ENCODE measurements around the gene CHCHD3.

CHCHD3 gene

GRCh38 chr7:132797152-132797551, 284.7 kb downstream of the CHCHD3 start:
- no peak for DNase-seq

- no peak for DNase-seq
These were observed 288.4 kb downstream of the CHCHD3 start for GRCh38 chr7:132793474-132793873.

GRCh38 chr7:132791036-132791435, 290.9 kb downstream of the CHCHD3 start:
- no peak for DNase-seq

DNA sequence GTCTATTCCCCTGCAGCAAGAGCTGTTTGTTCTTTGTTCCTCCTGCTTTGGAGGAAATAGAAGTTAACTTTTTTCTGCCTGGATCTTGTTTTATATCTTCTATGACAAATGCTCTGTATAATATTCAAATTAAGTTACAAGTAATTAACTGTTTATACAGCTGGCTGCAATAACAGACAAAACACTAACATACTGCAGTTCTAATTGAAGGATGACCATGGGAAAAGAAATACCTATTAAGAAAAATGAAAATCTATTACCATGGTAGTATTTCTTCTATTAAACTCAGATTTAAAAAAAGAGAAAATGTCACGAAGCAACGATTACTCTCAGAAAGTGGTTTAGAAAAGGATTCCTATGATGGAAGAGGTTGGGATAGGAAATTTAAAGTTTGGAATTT, 291.8 kb downstream of the CHCHD3 start:
- DNase-seq: no peak

- DNase-seq: no peak
These were observed 292.6 kb downstream of the CHCHD3 start for GRCh38 chr7:132789281-132789680.

DNA sequence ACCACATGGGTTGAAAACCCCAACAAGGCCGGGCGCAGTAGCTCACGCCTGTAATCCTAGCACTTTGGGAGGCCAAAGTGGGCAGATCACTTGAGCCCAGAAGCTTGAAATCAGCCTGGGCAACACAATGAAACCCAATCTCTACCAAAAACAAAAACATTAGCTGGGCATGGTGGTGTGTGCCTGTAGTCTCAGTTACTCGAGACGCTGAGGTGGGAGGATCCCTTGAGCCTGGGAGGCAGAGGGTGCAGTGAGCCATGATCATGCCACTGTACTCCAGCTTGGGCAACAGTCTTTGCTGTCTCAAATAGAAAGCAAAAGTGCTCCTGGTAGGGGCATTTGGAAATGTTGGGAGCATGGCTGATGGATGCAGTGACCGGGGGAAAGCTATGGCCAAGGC, 296.0 kb downstream of the CHCHD3 start:
- DNase-seq: no peak

- no peak for DNase-seq
These were observed 297.5 kb downstream of the CHCHD3 start for GRCh38 chr7:132784406-132784805.

- DNase-seq: no peak
These were observed 298.1 kb downstream of the CHCHD3 start for GRCh38 chr7:132783824-132784223.

GRCh38 chr7:132782777-132783640, 298.9 kb downstream of the CHCHD3 start:
- DNase-seq: no peak

DNA sequence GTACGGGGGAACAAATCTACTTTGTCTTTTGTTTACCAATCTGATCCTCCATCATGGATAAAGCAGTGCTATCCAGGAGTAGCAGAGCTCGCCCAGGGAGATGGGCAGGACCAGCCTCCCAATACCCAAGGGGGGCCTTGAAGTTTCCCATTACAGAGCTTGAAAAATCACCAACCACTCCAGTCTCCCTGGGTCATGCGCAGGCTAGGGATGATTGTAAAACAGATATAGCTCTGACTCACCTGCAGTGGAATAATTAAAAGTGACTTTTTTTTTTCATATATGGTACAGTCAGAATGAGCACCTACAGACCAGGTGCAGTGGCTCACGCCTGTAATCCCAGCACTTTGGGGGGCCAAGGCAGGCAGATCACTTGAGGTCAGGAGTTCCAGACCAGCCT, 301.1 kb downstream of the CHCHD3 start:
- DNase-seq: no peak

DNA sequence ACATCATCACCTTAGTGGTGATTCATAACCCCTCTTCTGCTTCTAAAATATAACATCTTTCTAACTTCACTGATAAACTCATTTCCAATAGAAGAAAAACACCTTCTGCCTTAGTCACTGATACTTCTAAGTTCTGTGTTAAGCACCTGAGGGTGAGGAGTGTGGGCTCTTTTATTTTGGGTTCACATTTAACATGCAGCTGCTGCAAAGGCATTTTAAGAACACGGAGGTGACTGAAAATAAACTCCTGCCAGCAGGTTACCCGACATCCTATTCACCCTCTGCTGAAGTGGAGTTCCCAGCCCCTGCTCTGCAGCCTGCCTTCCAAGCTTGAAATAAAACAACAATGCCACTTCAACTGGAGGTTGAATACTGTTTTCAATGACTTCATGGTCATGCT, 302.7 kb downstream of the CHCHD3 start:
- no peak for DNase-seq

GRCh38 chr7:132778761-132779160, 303.1 kb downstream of the CHCHD3 start:
- DNase-seq: no peak

GRCh38 chr7:132777956-132778355, 303.9 kb downstream of the CHCHD3 start:
- no peak for DNase-seq

DNA sequence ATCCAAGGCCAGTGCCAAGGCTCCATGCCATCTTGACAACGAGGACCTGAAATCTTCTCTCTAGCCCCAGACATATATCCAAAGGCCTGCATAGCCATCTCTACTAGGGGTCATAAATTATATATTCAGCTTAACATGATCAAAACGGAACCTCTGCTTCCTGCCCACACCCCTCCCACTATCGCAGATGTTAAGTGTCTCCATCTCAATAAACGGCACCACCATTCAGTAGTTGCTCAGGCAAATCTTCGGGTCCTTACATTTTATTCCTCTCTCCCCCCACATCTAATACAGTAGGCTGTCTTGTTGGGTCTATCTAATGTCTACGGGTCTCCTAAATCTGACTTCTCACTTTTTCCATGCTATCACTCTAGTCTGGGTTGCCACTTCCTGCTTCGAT, 304.5 kb downstream of the CHCHD3 start:
- no peak for DNase-seq

- DNase-seq: no peak
These were observed 305.8 kb downstream of the CHCHD3 start for GRCh38 chr7:132776048-132776620.

GRCh38 chr7:132773527-132773956, 308.3 kb downstream of the CHCHD3 start:
- no peak for DNase-seq

- DNase-seq: peak; percentile 13 to 25
These were observed 310.6 kb downstream of the CHCHD3 start for GRCh38 chr7:132771301-132771730.

DNA sequence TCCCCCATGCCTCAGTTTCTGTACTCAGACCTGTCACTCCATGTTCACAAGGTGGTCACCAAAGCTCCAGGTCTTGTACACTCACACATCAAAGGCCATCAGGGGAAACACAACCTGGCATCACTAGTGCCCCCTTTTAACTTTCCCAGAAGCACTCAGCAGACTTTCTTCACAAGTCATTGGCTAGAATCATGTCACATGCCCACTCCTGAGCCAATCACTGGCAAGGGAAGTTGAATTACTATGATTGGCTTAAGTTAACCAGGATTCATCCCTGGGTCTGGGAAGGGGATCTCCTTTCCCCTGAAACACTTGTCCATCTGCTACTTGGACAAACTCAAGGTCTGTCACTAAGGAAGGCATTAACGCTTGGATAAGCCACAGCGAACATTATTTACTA, 311.8 kb downstream of the CHCHD3 start:
- no peak for DNase-seq

DNA sequence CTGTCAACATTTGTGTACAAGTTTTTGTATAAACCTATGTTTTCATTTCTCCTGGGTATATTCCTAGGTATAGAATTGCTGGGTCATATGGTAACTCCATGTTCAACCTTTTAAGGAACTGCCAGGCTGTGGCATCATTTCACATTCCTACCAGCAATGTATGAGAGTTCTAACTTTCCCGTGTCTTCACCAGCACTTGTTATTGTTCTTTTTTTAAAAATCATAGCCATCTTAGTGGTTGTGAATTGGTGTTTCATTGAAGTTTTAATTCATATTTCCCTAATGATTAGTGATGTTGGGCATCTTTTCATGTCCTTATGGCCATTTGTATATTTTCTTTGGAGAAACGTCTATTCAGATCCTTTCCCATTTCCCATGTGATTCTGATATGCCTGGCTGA, 312.6 kb downstream of the CHCHD3 start:
- DNase-seq: no peak

GRCh38 chr7:132768099-132768498, 313.8 kb downstream of the CHCHD3 start:
- DNase-seq: no peak

GRCh38 chr7:132767378-132767777, 314.5 kb downstream of the CHCHD3 start:
- no peak for DNase-seq

- no peak for DNase-seq
These were observed 315.2 kb downstream of the CHCHD3 start for GRCh38 chr7:132766660-132767059.

GRCh38 chr7:132765861-132766260, 316.0 kb downstream of the CHCHD3 start:
- DNase-seq: no peak

DNA sequence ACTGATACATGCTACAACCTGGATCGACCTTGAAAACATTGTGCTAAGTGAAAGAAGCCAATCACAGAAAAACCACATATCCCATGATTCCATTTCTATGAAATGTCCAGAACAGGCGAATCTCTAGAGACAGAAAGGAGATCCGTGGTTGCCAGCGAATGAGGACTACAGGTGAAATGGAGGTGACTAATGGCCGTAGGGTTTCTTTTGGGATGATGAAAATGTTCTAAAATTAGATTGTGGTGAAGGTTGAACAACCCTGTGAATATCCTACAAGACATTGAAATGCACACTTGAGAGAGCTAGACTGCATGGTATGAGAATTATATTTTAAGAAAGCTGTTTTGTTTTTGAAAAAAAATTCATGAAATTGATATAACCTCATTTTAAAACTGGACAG, 317.1 kb downstream of the CHCHD3 start:
- DNase-seq: no peak

GRCh38 chr7:132760866-132761265, 321.0 kb downstream of the CHCHD3 start:
- DNase-seq: no peak

Data from CD4-positive, alpha-beta T cell treated with Interferon alpha-2 for 1 hour (primary cell).